22Rv1 (cell line): ENCODE results near the gene MAN1C1.

ENCODE experiments used
- CTCF ChIP-seq: fragments of 450-650 bp; IDR thresholded peaks from 2 replicates; pipeline ENCODE4 v1.5.1; 2017; ENCODE audit warnings: mild to moderate bottlenecking
- ZFX ChIP-seq: fragments of 450-650 bp; IDR thresholded peaks from 2 replicates; pipeline ENCODE4 v1.6.1; 2017; ENCODE audit warnings: antibody characterized with exemption, borderline replicate concordance

- no peak for TF ChIP-seq CTCF
- TF ChIP-seq ZFX, result no peak
Measured at GRCh38 chr1:25570798-25571521, 45.6 kb upstream of the MAN1C1 start.
